NCI-H2171 (cell line): Measurements from ENCODE around the gene SLC19A3.
"Not testable (repeated sequence)": the region's sequence is repeated elsewhere in the genome, so short reads cannot be mapped to it uniquely, and the experiment has no call there.

Experiments
- DNase-seq: peaks from one replicate; lab custom pipeline; 2025; lab: John Stamatoyannopoulos, UW

SLC19A3 gene

GRCh38 chr2:227717687-227718567, at the start of gene SLC19A3:
Gene SLC19A3 (minus strand): TSS chr2:227718028. CDS start chr2:227702318, 15,710 bp downstream.
- no peak for DNase-seq

GRCh38 chr2:227766373-227766883, 48.6 kb upstream of the SLC19A3 start:
- no peak for DNase-seq

GRCh38 chr2:227765788-227766372, 48.1 kb upstream of the SLC19A3 start:
- DNase-seq, result no peak

GRCh38 chr2:227761740-227762476, 44.1 kb upstream of the SLC19A3 start:
- no peak for DNase-seq

- DNase-seq, result no peak
These were observed 41.7 kb upstream of the SLC19A3 start for GRCh38 chr2:227759411-227760118.

- not testable (repeated sequence) for DNase-seq
These were observed 38.4 kb upstream of the SLC19A3 start for GRCh38 chr2:227756261-227756660.

GRCh38 chr2:227748079-227748478, 30.3 kb upstream of the SLC19A3 start:
- DNase-seq, result no peak

- DNase-seq, result no peak
These were observed 27.8 kb upstream of the SLC19A3 start, which contains the start of gene SCYGR8 for GRCh38 chr2:227745594-227745993. Gene SCYGR8 (plus strand): TSS chr2:227745894. CDS start chr2:227745894, 0 bp downstream.

GRCh38 chr2:227740705-227741104, 22.9 kb upstream of the SLC19A3 start:
- not testable (repeated sequence) for DNase-seq

- DNase-seq, result no peak
These were observed 21.5 kb upstream of the SLC19A3 start for GRCh38 chr2:227739351-227739750.

GRCh38 chr2:227728035-227728434, 10.2 kb upstream of the SLC19A3 start, which contains the start of gene SCYGR7:
Gene SCYGR7 (plus strand): TSS chr2:227728335. CDS start chr2:227728335, 0 bp downstream.
- DNase-seq, result no peak

GRCh38 chr2:227724394-227725039, 6.7 kb upstream of the SLC19A3 start, which contains the start of gene SCYGR6:
Gene SCYGR6 (minus strand): TSS chr2:227724757. CDS start chr2:227724757, 0 bp downstream.
- no peak for DNase-seq

GRCh38 chr2:227722821-227723220, 5.0 kb upstream of the SLC19A3 start:
- DNase-seq, result not testable (repeated sequence)

GRCh38 chr2:227720680-227721079, 2.9 kb upstream of the SLC19A3 start:
- no peak for DNase-seq

- no peak for DNase-seq
These were observed 1.8 kb upstream of the SLC19A3 start for GRCh38 chr2:227719641-227720040.

- DNase-seq, result no peak
These were observed 1.3 kb downstream of the SLC19A3 start for GRCh38 chr2:227716501-227716900.

GRCh38 chr2:227713291-227713690, 4.5 kb downstream of the SLC19A3 start:
- DNase-seq, result no peak

GRCh38 chr2:227710986-227711385, 6.8 kb downstream of the SLC19A3 start:
- no peak for DNase-seq

- no peak for DNase-seq
These were observed 10.4 kb downstream of the SLC19A3 start for GRCh38 chr2:227707390-227707789.

- DNase-seq, result no peak
These were observed 11.0 kb downstream of the SLC19A3 start for GRCh38 chr2:227706859-227707258.

- no peak for DNase-seq
These were observed 13.9 kb downstream of the SLC19A3 start for GRCh38 chr2:227703961-227704360.
